ENCODE data around the gene GPR87. TPM values are rescaled to one million over a fixed set of nuclear protein-coding genes. Genes with fewer than 3 reads are reported as not detected.
A peak's percentile ranks its signal among the peaks of the same experiment; 100 is the strongest.

Gene GPR87
- total and polyA plus RNA-seq, 2 of the 4 experiments (the other 2 are of a cell fraction): 0.26 to 0.36 TPM

GRCh38 chr3:151314593-151314992 lies 2.0 kb downstream of the GPR87 start:
- H4K5ac ChIP-seq (ENCODE audit: low read depth, low read length): no peak overlapping the region
- no peak overlapping the region for H4K8ac ChIP-seq (ENCODE audit: low read depth in 2 of 2, low read length in 2 of 2)
- no peak overlapping the region for H3K56ac ChIP-seq (ENCODE audit: extremely low read depth, insufficient read depth, low read length)
- H3K23ac ChIP-seq (ENCODE audit: low read depth, low read length): no peak overlapping the region
- H3K4me1 ChIP-seq (ENCODE audit: control insufficient read depth, insufficient read depth, low read length): peaks cover 6% of the 10 kb centered on the region
- no peak overlapping the region for H3K4me2 ChIP-seq (ENCODE audit: low read depth, low read length)
- DNase-seq (no peak), ATAC-seq (ENCODE audit: low read depth) (no peak)
- TF ChIP-seq ELK1 (IDR thresholded peaks at IDR 0.05; ENCODE audit: borderline replicate concordance, low read depth, low read length): no peak
- in situ Hi-C loops (cut with MboI; ENCODE audit: low sequenced_read_pairs) (no loop called here), intact Hi-C loops (cut with micrococcal nuclease) (no loop called here), dilution Hi-C loops (cut with HindIII; ENCODE audit: low sequenced_read_pairs, unreplicated experiment) (no loop called here)
- no peak overlapping the region; the same call in 2 of the 3 replicates for H2BK15ac ChIP-seq (ENCODE audit: low read depth, low read length)
- H4K91ac ChIP-seq (ENCODE audit: insufficient read depth, low read depth, low read length): no peak overlapping the region
- WGBS, 2 experiments (ENCODE audit: extremely low coverage in 2 of 2, insufficient read length in 1 of 2): no CpG with 5 or more reads among the region's 5 CpGs
- BruUV-seq (replicated peaks): no TSS peak
- peak overlapping the region; percentile 39; the same call in 1 of the 2 replicates for H3K14ac ChIP-seq (replicated peaks; ENCODE audit: low read depth, low read length)
- no peak overlapping the region for H3K9ac ChIP-seq (ENCODE audit: low read depth, low read length)
- H2BK5ac ChIP-seq (ENCODE audit: low read depth, low read length, poor library complexity, severe bottlenecking): no peak overlapping the region
- no peak overlapping the region for H3K18ac ChIP-seq (ENCODE audit: low read depth, low read length)
- CTCF ChIA-PET: no interaction called here
- H3K9me3 ChIP-seq (ENCODE audit: control insufficient read depth, insufficient read depth, low read length): peaks cover 5% of the 10 kb centered on the region
- no peaks in the 10 kb centered on the region for H4K20me1 ChIP-seq (ENCODE audit: insufficient read depth, low read length)
- no peaks in the 10 kb centered on the region for H3K79me1 ChIP-seq (ENCODE audit: low read depth in 1 of 2, low read length in 2 of 2)
- no peak overlapping the region for H3K4ac ChIP-seq (ENCODE audit: low read depth, low read length)
- H2AFZ ChIP-seq (replicated peaks; ENCODE audit: low read length, poor library complexity): no peak overlapping the region
- no peak overlapping the region for H3K4me3 ChIP-seq (ENCODE audit: insufficient read depth, low read depth, low read length)
- no peaks in the 10 kb centered on the region for H3K27me3 ChIP-seq (ENCODE audit: control insufficient read depth, insufficient read depth, low read length)
- no peak overlapping the region for H3K27ac ChIP-seq (ENCODE audit: insufficient read depth, low read length)
- no peak overlapping the region for H2AK5ac ChIP-seq (ENCODE audit: low read depth, low read length)
- H3K9me1 ChIP-seq (ENCODE audit: insufficient read depth, low read length): peaks cover 6% of the 10 kb centered on the region; the same call in 1 of the 2 replicates
- H2BK20ac ChIP-seq (ENCODE audit: low read depth, low read length): peak overlapping the region; percentile 56; the same call in 1 of the 2 replicates
- no peak overlapping the region for H2AK9ac ChIP-seq (replicated peaks; ENCODE audit: low read depth, low read length, poor library complexity)
- H3K36me3 ChIP-seq (ENCODE audit: control insufficient read depth, insufficient read depth, low read length): no peaks in the 10 kb centered on the region
- H2BK120ac ChIP-seq (ENCODE audit: low read depth, low read length): 0 out of 2 replicates have a peak overlapping the region, but pooled peaks have one; percentile 33
- POLR2A ChIA-PET (ENCODE audit: unreplicated experiment): no interaction called here

All from IMR-90 (cell line).